IMR-90 (cell line): ENCODE measurements around the gene USP36. TPM values are rescaled to one million over a fixed set of nuclear protein-coding genes. Genes with fewer than 3 reads are reported as not detected.

Source experiments
- ATAC-seq: fragments of 200-7000 bp; cut with Tn5 transposase; 2 replicates; pipeline ENCODE4 v1.9.1; 2020; ENCODE audit warnings: low read depth, mild to moderate bottlenecking, moderate library complexity
- BruUV-seq: library from RNA; stranded (reverse); fragments of 400-500 nt; replicated peaks from 2 replicates; lab custom pipeline; 2021; lab: Mats Ljungman, UMichigan
- CTCF ChIA-PET: fragments of 300-600 bp; formaldehyde crosslinking; extraction: SDS; loops from one replicate; lab custom pipeline; 2021; ENCODE audit warnings: antibody characterized with exemption; lab: Yijun Ruan, JAX
- POLR2A ChIA-PET: fragments of 300-600 bp; sonication (Branson Sonifier 250); formaldehyde crosslinking; loops from one replicate; lab custom pipeline; 2022; ENCODE audit warnings: antibody characterized with exemption; ENCODE audit not compliant: unreplicated experiment; lab: Charles Lee
- DNase-seq: peaks from one replicate; pipeline ENCODE4 v3.0.0; 2013
- H2AFZ ChIP-seq: replicated peaks from 2 replicates; pipeline ENCODE3; 2013; ENCODE audit warnings: low read length, mild to moderate bottlenecking; ENCODE audit not compliant: poor library complexity
- H2AK5ac ChIP-seq: 2 replicates; pipeline ENCODE4 v1.6.1; 2013; ENCODE audit warnings: low read depth, low read length, inconsistent platforms
- H2AK9ac ChIP-seq: replicated peaks from 2 replicates; pipeline ENCODE3; 2013; ENCODE audit warnings: mild to moderate bottlenecking, low read depth, low read length, moderate library complexity; ENCODE audit not compliant: poor library complexity
- H2BK120ac ChIP-seq: 2 replicates; pipeline ENCODE4 v1.6.1; 2013; ENCODE audit warnings: low read depth, low read length, inconsistent platforms
- H2BK15ac ChIP-seq: 3 replicates; pipeline ENCODE4 v1.6.1; 2013; ENCODE audit warnings: low read depth, low read length, inconsistent platforms
- H2BK20ac ChIP-seq: 2 replicates; pipeline ENCODE4 v1.6.1; 2013; ENCODE audit warnings: low read depth, mild to moderate bottlenecking, inconsistent platforms, low read length, moderate library complexity
- H2BK5ac ChIP-seq: 2 replicates; pipeline ENCODE4 v1.6.1; 2013; ENCODE audit warnings: mild to moderate bottlenecking, low read depth, low read length, inconsistent platforms; ENCODE audit not compliant: poor library complexity, severe bottlenecking
- H3K14ac ChIP-seq: replicated peaks from 2 replicates; pipeline ENCODE4 v1.6.1; 2013; ENCODE audit warnings: low read depth, low read length, inconsistent platforms
- H3K18ac ChIP-seq: 2 replicates; pipeline ENCODE4 v1.6.1; 2013; ENCODE audit warnings: low read depth, low read length, control low read depth
- H3K23ac ChIP-seq: 2 replicates; pipeline ENCODE4 v1.6.1; 2013; ENCODE audit warnings: low read depth, low read length, inconsistent platforms
- H3K27ac ChIP-seq: 2 replicates; pipeline ENCODE4 v1.5.1; 2013; ENCODE audit warnings: mild to moderate bottlenecking, control low read depth, low read length; ENCODE audit not compliant: insufficient read depth
- H3K27me3 ChIP-seq: 2 replicates; pipeline ENCODE4 v1.6.1; 2013; ENCODE audit warnings: low read length; ENCODE audit not compliant: control insufficient read depth, insufficient read depth
- H3K36me3 ChIP-seq: 2 replicates; pipeline ENCODE4 v1.6.1; 2013; ENCODE audit warnings: low read length, mixed read lengths; ENCODE audit not compliant: control insufficient read depth, insufficient read depth
- H3K4ac ChIP-seq: 2 replicates; pipeline ENCODE4 v1.6.1; 2013; ENCODE audit warnings: low read depth, low read length, inconsistent platforms
- H3K4me1 ChIP-seq: 2 replicates; pipeline ENCODE4 v1.6.1; 2013; ENCODE audit warnings: low read length, mixed read lengths; ENCODE audit not compliant: control insufficient read depth, insufficient read depth
- H3K4me2 ChIP-seq: 2 replicates; pipeline ENCODE4 v1.6.1; 2013; ENCODE audit warnings: low read depth, mild to moderate bottlenecking, control low read depth, low read length, moderate library complexity
- H3K4me3 ChIP-seq: 2 replicates; pipeline ENCODE4 v1.5.1; 2013; ENCODE audit warnings: low read depth, mild to moderate bottlenecking, control low read depth, low read length, moderate library complexity; ENCODE audit not compliant: insufficient read depth
- H3K56ac ChIP-seq: 2 replicates; pipeline ENCODE4 v1.6.1; 2013; ENCODE audit warnings: low read length, inconsistent platforms; ENCODE audit not compliant: insufficient read depth; ENCODE audit errors: extremely low read depth
- H3K79me1 ChIP-seq, 2 experiments: 2 replicates each; pipeline ENCODE4 v1.6.1; 2013; ENCODE audit warnings: low read length in 2 of 2, inconsistent platforms in 1 of 2, low read depth in 1 of 2
- H3K9ac ChIP-seq: 2 replicates; pipeline ENCODE4 v1.6.1; 2013; ENCODE audit warnings: low read depth, low read length, control low read depth
- H3K9me1 ChIP-seq: 2 replicates; pipeline ENCODE4 v1.6.1; 2013; ENCODE audit warnings: low read length, inconsistent platforms; ENCODE audit not compliant: insufficient read depth
- H3K9me3 ChIP-seq: 2 replicates; pipeline ENCODE4 v1.6.1; 2013; ENCODE audit warnings: low read length; ENCODE audit not compliant: control insufficient read depth, insufficient read depth
- H4K20me1 ChIP-seq: 2 replicates; pipeline ENCODE4 v1.6.1; 2013; ENCODE audit warnings: low read length, inconsistent platforms; ENCODE audit not compliant: insufficient read depth
- H4K5ac ChIP-seq: 2 replicates; pipeline ENCODE4 v1.6.1; 2013; ENCODE audit warnings: mild to moderate bottlenecking, low read depth, low read length, control low read depth
- H4K8ac ChIP-seq, 2 experiments: 2 replicates each; pipeline ENCODE4 v1.6.1; 2013; ENCODE audit warnings: low read depth in 2 of 2, low read length in 2 of 2, control low read depth in 1 of 2, inconsistent platforms in 1 of 2
- H4K91ac ChIP-seq: 2 replicates; pipeline ENCODE4 v1.6.1; 2013; ENCODE audit warnings: low read depth, low read length, inconsistent platforms; ENCODE audit not compliant: insufficient read depth
- MAFK ChIP-seq: IDR thresholded peaks from 2 replicates; pipeline ENCODE4 v1.6.1; 2012; ENCODE audit warnings: low read depth, low read length, improper control_type of control experiment
- MAZ ChIP-seq: IDR thresholded peaks from 2 replicates; pipeline ENCODE4 v1.6.1; 2012; ENCODE audit warnings: low read depth, mild to moderate bottlenecking, low read length, improper control_type of control experiment, moderate library complexity, borderline replicate concordance
- SMC3 ChIP-seq: fragments of 150-350 bp; IDR thresholded peaks from 2 replicates; pipeline ENCODE4 v1.6.1; 2016; ENCODE audit warnings: low read depth, mild to moderate bottlenecking, antibody characterized with exemption, low read length, moderate library complexity
- WGBS, 2 experiments: methylation state at CpG; one replicate each; pipeline versions ENCODE4 v1.1.5 to v1.1.7; 2013; ENCODE audit warnings: missing lambda C conversion rate in 2 of 2; ENCODE audit not compliant: insufficient read length in 1 of 2; ENCODE audit errors: extremely low coverage in 2 of 2; 5-methylcytosine and 5-hydroxymethylcytosine counted together
- dilution Hi-C: fragments of 300-500 bp; cut with HindIII; formaldehyde crosslinking; loops from one replicate; pipeline ENCODE4 v1.14.3; 2018; ENCODE audit warnings: low sequenced_read_pairs; ENCODE audit not compliant: unreplicated experiment
- in situ Hi-C: fragments of 300-500 bp; cut with MboI; formaldehyde crosslinking; loops from 3 replicates; pipeline ENCODE4 v1.14.3; 2019; ENCODE audit warnings: low sequenced_read_pairs, inconsistent platforms, mixed read lengths
- intact Hi-C: fragments of 100-400 bp; cut with micrococcal nuclease; formaldehyde crosslinking; loops from 2 replicates; pipeline ENCODE4 v1.10.0; 2022
- polyA plus RNA-seq, 3 experiments: library from polyadenylated mRNA; depleted of rRNA; stranded (reverse); fragments of >200 nt; gene quantifications; 2 replicates each; pipeline ENCODE4 v1.2.3, GENCODE V29; 2012; ENCODE audit warnings: low replicate concordance in 1 of 3
- total RNA-seq: library from RNA; depleted of rRNA; stranded (reverse); fragments of >200 nt; gene quantifications from 2 replicates; pipeline ENCODE4 v1.2.3, GENCODE V29; 2012

USP36 gene
- total and polyA plus RNA-seq, 2 of the 4 experiments (the other 2 are of a cell fraction), result 30.6 to 38.3 TPM

DNA sequence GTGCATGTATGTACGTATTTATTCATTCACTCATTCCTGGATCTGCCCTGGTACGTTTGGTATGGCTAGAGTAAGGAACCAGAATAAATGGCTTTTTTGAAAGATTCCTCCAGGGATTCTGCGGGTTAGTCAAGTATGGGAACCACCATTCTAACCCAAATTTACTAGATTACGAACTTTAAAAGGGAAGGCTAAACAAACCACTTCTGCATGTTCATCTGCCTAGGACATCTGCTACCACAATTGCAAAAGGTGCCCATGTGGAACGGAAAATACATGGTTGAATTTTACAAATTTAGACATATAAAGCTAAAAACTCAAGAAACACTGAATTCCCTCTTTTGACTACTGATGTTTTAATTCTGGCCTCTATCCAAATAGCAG lies 80.7 kb downstream of the USP36 start:
- no TSS peak for BruUV-seq
- CTCF ChIA-PET, result no interaction called here
- no peak for TF ChIP-seq MAFK
- no peak for TF ChIP-seq MAZ
- TF ChIP-seq SMC3, result no peak
- H2BK120ac ChIP-seq, result no peak overlapping the region
- H3K23ac ChIP-seq, result no peak overlapping the region
- dilution Hi-C loops, result no loop called here
- no peak overlapping the region for H3K9ac ChIP-seq
- no peak overlapping the region for H2AK9ac ChIP-seq
- no peak overlapping the region for H3K56ac ChIP-seq
- no peak overlapping the region for H4K5ac ChIP-seq
- no peak overlapping the region for H2BK20ac ChIP-seq
- no peak overlapping the region for H2AFZ ChIP-seq
- intact Hi-C loops, result no loop called here
- no peak overlapping the region for H3K14ac ChIP-seq
- peaks cover 8% of the 10 kb centered on the region for H3K9me1 ChIP-seq
- H3K4me2 ChIP-seq, result no peak overlapping the region
- no peak overlapping the region for H3K27ac ChIP-seq
- H3K4ac ChIP-seq, result no peak overlapping the region
- H3K4me1 ChIP-seq, result peaks cover 8% of the 10 kb centered on the region
- in situ Hi-C loops, result no loop called here
- POLR2A ChIA-PET, result no interaction called here
- peaks cover 42 to 69% of the 10 kb centered on the region in 2 experiments for H3K79me1 ChIP-seq
- H3K36me3 ChIP-seq, result no peaks in the 10 kb centered on the region
- H4K20me1 ChIP-seq, result peaks cover 32% of the 10 kb centered on the region
- H2AK5ac ChIP-seq, result no peak overlapping the region
- WGBS, 2 experiments, result no CpG with 5 or more reads among the region's 5 CpGs
- no peak overlapping the region for H4K8ac ChIP-seq
- H4K91ac ChIP-seq, result no peak overlapping the region
- no peak overlapping the region for H2BK5ac ChIP-seq
- H3K27me3 ChIP-seq, result no peaks in the 10 kb centered on the region
- no peak overlapping the region for H3K18ac ChIP-seq
- no peak overlapping the region for H3K4me3 ChIP-seq
- no peak for DNase-seq
- no peak for ATAC-seq
- no peaks in the 10 kb centered on the region for H3K9me3 ChIP-seq
- H2BK15ac ChIP-seq, result no peak overlapping the region
